K562 (cell line): Measurements from ENCODE around the gene NIPAL3. TPM values are rescaled to one million over a fixed set of nuclear protein-coding genes. Genes with fewer than 3 reads are reported as not detected.

ENCODE experiments used
- ATAC-seq: fragments of 200-7000 bp; cut with Tn5 transposase; 3 replicates; pipeline ENCODE4 v1.9.1; 2020; ENCODE audit warnings: moderate library complexity
- BruUV-seq: library from RNA; stranded (reverse); fragments of 400-500 nt; replicated peaks from 2 replicates; lab custom pipeline; 2021; lab: Mats Ljungman, UMichigan
- CTCF ChIA-PET: fragments of 300-600 bp; formaldehyde crosslinking; extraction: SDS; loops from one replicate; lab custom pipeline; 2021; ENCODE audit warnings: low intra/inter-chr PET ratio; lab: Yijun Ruan, JAX
- POLR2A ChIA-PET: fragments of 300-600, 350-650 bp; sonication (Branson Sonifier 250); formaldehyde crosslinking; extraction: SDS; loops from one replicate; lab custom pipeline; 2021; ENCODE audit warnings: antibody characterized with exemption, inconsistent platforms; lab: Yijun Ruan, JAX
- DNase-seq, 4 experiments: peaks; one replicate each; pipeline versions ENCODE4 v3.0.0 to v3.0.0-alpha.2; 2011 to 2018; ENCODE audit warnings: low spot score in 3 of 4, mixed read lengths in 3 of 4; ENCODE audit errors: extremely low read depth in 1 of 4
- FAIRE-seq: peaks from 2 replicates; lab custom pipeline; 2011; peaks lifted over from hg19 to GRCh38; lab: Jason Lieb, UNC
- H2AFZ ChIP-seq: 2 replicates; pipeline ENCODE4 v1.6.0; 2011; ENCODE audit warnings: low read depth, low read length, control low read depth, inconsistent platforms
- H3K27ac ChIP-seq: fragments of 200-600 bp; 3 replicates; pipeline ENCODE4 v1.8.0; 2011; ENCODE audit warnings: low read depth, mild to moderate bottlenecking, control low read depth, inconsistent platforms, low read length, moderate library complexity, mixed read lengths; ENCODE audit errors: extremely low read depth
- H3K27me3 ChIP-seq, 2 experiments: fragments of 300-600 bp in 1 of 2; 2 replicates in 1 of 2; 3 replicates in 1 of 2; pipeline versions ENCODE4 v1.6.0 to v1.8.0; 2011; ENCODE audit warnings: inconsistent platforms in 2 of 2, low read length in 2 of 2, mild to moderate bottlenecking in 1 of 2, mixed read lengths in 1 of 2, moderate library complexity in 1 of 2; ENCODE audit not compliant: control insufficient read depth in 2 of 2, insufficient read depth in 2 of 2
- H3K36me3 ChIP-seq: fragments of 300-600 bp; 3 replicates; pipeline ENCODE4 v1.8.0; 2011; ENCODE audit warnings: mild to moderate bottlenecking, low read length, inconsistent platforms; ENCODE audit not compliant: control insufficient read depth, insufficient read depth
- H3K4me1 ChIP-seq, 2 experiments: fragments of 200-600 bp in 1 of 2; replicated peaks in 1 of 2; 2 replicates in 1 of 2; 3 replicates in 1 of 2; pipeline versions ENCODE4 v1.5.1 to v1.8.0; 2011; ENCODE audit warnings: inconsistent platforms in 2 of 2, low read length in 2 of 2, mild to moderate bottlenecking in 1 of 2, mixed read lengths in 1 of 2, moderate library complexity in 1 of 2; ENCODE audit not compliant: control insufficient read depth in 2 of 2, insufficient read depth in 2 of 2
- H3K4me2 ChIP-seq: 2 replicates; pipeline ENCODE4 v1.6.1; 2011; ENCODE audit warnings: low read length, control low read depth, inconsistent platforms, mixed read lengths; ENCODE audit not compliant: insufficient read depth
- H3K4me3 ChIP-seq: fragments of 200-600 bp; sonication (generic), shearing (Covaris generic); 2 replicates; pipeline ENCODE4 v1.5.1; 2016; ENCODE audit warnings: control low read depth, inconsistent platforms
- H3K79me2 ChIP-seq: fragments of 200-600 bp; 3 replicates; pipeline ENCODE4 v1.8.0; 2011; ENCODE audit warnings: low read length, inconsistent platforms; ENCODE audit not compliant: control insufficient read depth, insufficient read depth
- H3K9ac ChIP-seq, 2 experiments: 2 replicates each; pipeline versions ENCODE4 v1.6.0 to v1.6.1; 2011; ENCODE audit warnings: low read depth in 2 of 2, low read length in 2 of 2, control low read depth in 1 of 2, inconsistent platforms in 1 of 2, mild to moderate bottlenecking in 1 of 2, mixed read lengths in 1 of 2; ENCODE audit not compliant: insufficient read depth in 1 of 2
- H3K9me1 ChIP-seq: one replicate; pipeline ENCODE4 v1.6.0; 2011; ENCODE audit warnings: inconsistent platforms, mild to moderate bottlenecking, low read length, moderate library complexity; ENCODE audit not compliant: control insufficient read depth, insufficient read depth
- H3K9me3 ChIP-seq: replicated peaks from 2 replicates; pipeline ENCODE4 v1.5.1; 2011; ENCODE audit warnings: low read depth, low read length, inconsistent platforms; ENCODE audit not compliant: control insufficient read depth, insufficient read depth
- H4K20me1 ChIP-seq: replicated peaks from 2 replicates; pipeline ENCODE4 v1.6.1; 2011; ENCODE audit warnings: low read length, inconsistent platforms, mixed read lengths; ENCODE audit not compliant: control insufficient read depth, insufficient read depth
- CC2D1A ChIP-seq: fragments of 450-650 bp; IDR thresholded peaks from 2 replicates; pipeline ENCODE4 v1.6.1; 2017; ENCODE audit warnings: mild to moderate bottlenecking
- DIDO1 ChIP-seq: fragments of 450-650 bp; IDR thresholded peaks from 2 replicates; pipeline ENCODE4 v1.6.1; 2016; ENCODE audit warnings: low read depth, missing biosample characterization, missing genetic modification characterization
- GATAD2A ChIP-seq: fragments of 450-650 bp; IDR thresholded peaks from 2 replicates; pipeline ENCODE4 v1.6.1; 2017
- HDGF ChIP-seq: fragments of 450-650 bp; IDR thresholded peaks from 2 replicates; pipeline ENCODE4 v1.6.1; 2016
- HEY1 ChIP-seq: fragments of 250-450 bp; sonication (Bioruptor Pico); IDR thresholded peaks from 2 replicates; pipeline ENCODE4 v1.5.0; 2020; ENCODE audit warnings: mild to moderate bottlenecking, moderate library complexity, borderline replicate concordance
- KLF13 ChIP-seq: fragments of 450-650 bp; IDR thresholded peaks from 2 replicates; pipeline ENCODE4 v1.6.1; 2016; ENCODE audit warnings: missing genetic modification characterization, low read depth, mild to moderate bottlenecking, missing compliant biosample characterization, moderate library complexity, borderline replicate concordance
- KLF16 ChIP-seq: IDR thresholded peaks from 2 replicates; pipeline ENCODE4 v1.6.1; 2016; ENCODE audit warnings: antibody characterized with exemption
- MAFK ChIP-seq: IDR thresholded peaks from 2 replicates; pipeline ENCODE4 v1.6.1; 2011; ENCODE audit warnings: low read length, improper control_type of control experiment
- NFRKB ChIP-seq: fragments of 450-650 bp; IDR thresholded peaks from 2 replicates; pipeline ENCODE4 v1.6.1; 2016; ENCODE audit warnings: low read depth
- NFYB ChIP-seq: IDR thresholded peaks from 2 replicates; pipeline ENCODE4 v1.6.1; 2011; ENCODE audit warnings: mild to moderate bottlenecking, moderate library complexity; ENCODE audit not compliant: insufficient read length; ENCODE audit errors: extremely low read depth
- RCOR1 ChIP-seq, 2 experiments: IDR thresholded peaks; 2 replicates each; pipeline ENCODE4 v1.6.1; 2012; ENCODE audit warnings: low read depth in 2 of 2, low read length in 2 of 2, borderline replicate concordance in 1 of 2, improper control_type of control experiment in 1 of 2
- SMARCE1 ChIP-seq: fragments of 450-650 bp; IDR thresholded peaks from 2 replicates; pipeline ENCODE4 v1.7.1; 2016; ENCODE audit warnings: mild to moderate bottlenecking
- TAF1 ChIP-seq: IDR thresholded peaks from 2 replicates; pipeline ENCODE4 v1.6.1; 2011; ENCODE audit warnings: mild to moderate bottlenecking, low read length, moderate library complexity; ENCODE audit not compliant: insufficient read depth, control insufficient read depth, severe bottlenecking; ENCODE audit errors: extremely low read depth
- TFE3 ChIP-seq: fragments of 450-650 bp; formaldehyde crosslinking; IDR thresholded peaks from 2 replicates; pipeline ENCODE4 v1.4.0; 2020; ENCODE audit warnings: mild to moderate bottlenecking, mixed read lengths
- YY1 ChIP-seq, 3 experiments: IDR thresholded peaks; 2 replicates each; pipeline ENCODE4 v1.6.1; 2011; ENCODE audit warnings: low read length in 2 of 3, mild to moderate bottlenecking in 2 of 3, moderate library complexity in 2 of 3, borderline replicate concordance in 1 of 3, control low read depth in 1 of 3, low read depth in 1 of 3; ENCODE audit not compliant: insufficient read depth in 3 of 3, insufficient replicate concordance in 2 of 3, control insufficient read depth in 1 of 3, insufficient read length in 1 of 3; ENCODE audit errors: extremely low read depth in 1 of 3
- ZNF224 ChIP-seq: sonication (generic); formaldehyde crosslinking; IDR thresholded peaks from 2 replicates; pipeline ENCODE4 v1.8.0; 2022; ENCODE audit warnings: mild to moderate bottlenecking, missing genetic modification reagents
- ZNF384 ChIP-seq: IDR thresholded peaks from 2 replicates; pipeline ENCODE4 v1.6.1; 2012; ENCODE audit warnings: low read depth, low read length, improper control_type of control experiment
- ZNF707 ChIP-seq: fragments of 250-450 bp; sonication (Bioruptor Pico); conservative IDR thresholded peaks from 2 replicates; pipeline ENCODE4 v1.8.0; 2022; ENCODE audit warnings: inconsistent platforms, mild to moderate bottlenecking, moderate library complexity
- WGBS: fragments of 100-300 bp; shearing (Covaris generic); methylation state at CpG from one replicate; pipeline ENCODE4 v1.1.6; 2016; ENCODE audit warnings: low coverage, mixed read lengths; ENCODE audit not compliant: insufficient coverage; ENCODE audit errors: missing lambda C conversion rate; 5-methylcytosine and 5-hydroxymethylcytosine counted together
- in situ Hi-C: fragments of 300-500 bp; cut with MboI; formaldehyde crosslinking; loops from 4 replicates; pipeline ENCODE4 v1.15.0; 2018; ENCODE audit warnings: inconsistent platforms, mixed read lengths
- intact Hi-C: fragments of 100-400 bp; cut with micrococcal nuclease; formaldehyde crosslinking; loops from 2 replicates; pipeline ENCODE4 v1.14.2; 2022
- polyA plus RNA-seq, 8 experiments: library from polyadenylated mRNA; depleted of rRNA in 4 of 8; stranded (reverse) in 5 of 8; unstranded in 3 of 8; fragments of >200 nt; fragmentation: Nextera tagmentation in 2 of 8; fragmentation: Illumina TruSeq in 1 of 8; extraction: Ambion mirVana in 2 of 8; extraction: Trizol in 1 of 8; gene quantifications; 2 replicates each; pipeline versions ENCODE4 v1.2.1 to v1.2.3, GENCODE V29; 2011 to 2014; ENCODE audit warnings: inconsistent platforms in 1 of 8, missing spikeins in 1 of 8
- total RNA-seq, 7 experiments: library from RNA; depleted of rRNA in 6 of 7; stranded (reverse); fragments of >200 nt in 6 of 7; fragmentation: Illumina TruSeq in 2 of 7; extraction: Trizol in 2 of 7; gene quantifications; 2 replicates each; pipeline versions ENCODE4 v1.2.1 to v1.2.3, GENCODE V29; 2011 to 2021; ENCODE audit warnings: low replicate concordance in 1 of 7
- TF ChIP-seq, protein P1 (sequence below): fragments of 250-450 bp; sonication (Bioruptor Pico); IDR thresholded peaks from 2 replicates; pipeline ENCODE4 v1.8.0; 2022; ENCODE audit warnings: inconsistent platforms, mild to moderate bottlenecking, moderate library complexity, borderline replicate concordance

The NIPAL3 gene
- total and polyA plus RNA-seq, 9 of the 15 experiments (the other 6 are each of a cell fraction or from before 2014, with no cell fraction given), result 10.5 to 26.3 (median 16.0) TPM

- H3K27ac ChIP-seq, result no peak overlapping the region
- H3K4me3 ChIP-seq, result no peak overlapping the region
- TF ChIP-seq SMARCE1 (no peak), TAF1 (no peak), YY1 (IDR thresholded peaks at IDR 0.05; ENCODE audit: borderline replicate concordance in 1 of 3, control insufficient read depth in 1 of 3, extremely low read depth in 1 of 3, insufficient read depth in 3 of 3, insufficient read length in 1 of 3, insufficient replicate concordance in 2 of 3, low read depth in 1 of 3, low read length in 2 of 3) (no peak), RCOR1 (IDR thresholded peaks at IDR 0.05; ENCODE audit: borderline replicate concordance in 1 of 2, low read depth in 2 of 2, low read length in 2 of 2) (no peak), NFYB (no peak), TFE3 (CRISPR knock-in tag) (peak; percentile 60), MAFK (no peak), KLF13 (tag) (no peak), HEY1 (CRISPR knock-in tag) (no peak), HDGF (0 out of 2 replicates have a peak, but pooled peaks have one; percentile 61), NFRKB (no peak), ZNF707 (CRISPR knock-in tag) (no peak), DIDO1 (tag) (no peak), ZNF384 (peak; percentile 22; the same call in 1 of the 2 replicates), GATAD2A (no peak), ZNF224 (no peak), KLF16 (peak; percentile 30; the same call in 1 of the 2 replicates), CC2D1A (peak; percentile 42; the same call in 1 of the 2 replicates)
- TF ChIP-seq, protein P1, sequence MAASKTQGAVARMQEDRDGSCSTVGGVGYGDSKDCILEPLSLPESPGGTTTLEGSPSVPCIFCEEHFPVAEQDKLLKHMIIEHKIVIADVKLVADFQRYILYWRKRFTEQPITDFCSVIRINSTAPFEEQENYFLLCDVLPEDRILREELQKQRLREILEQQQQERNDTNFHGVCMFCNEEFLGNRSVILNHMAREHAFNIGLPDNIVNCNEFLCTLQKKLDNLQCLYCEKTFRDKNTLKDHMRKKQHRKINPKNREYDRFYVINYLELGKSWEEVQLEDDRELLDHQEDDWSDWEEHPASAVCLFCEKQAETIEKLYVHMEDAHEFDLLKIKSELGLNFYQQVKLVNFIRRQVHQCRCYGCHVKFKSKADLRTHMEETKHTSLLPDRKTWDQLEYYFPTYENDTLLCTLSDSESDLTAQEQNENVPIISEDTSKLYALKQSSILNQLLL, result no peak
Observed at GRCh38 chr1:24390924-24391782, 24.4 kb upstream of the NIPAL3 start.

More at GRCh38 chr1:24390924-24391782, 24.4 kb upstream of the NIPAL3 start:
- no peaks in the 10 kb centered on the region for H3K79me2 ChIP-seq
- H2AFZ ChIP-seq, result no peak overlapping the region
- H3K9me1 ChIP-seq, result no peaks in the 10 kb centered on the region
- no TSS peak for BruUV-seq
- H4K20me1 ChIP-seq, result 0 out of 2 replicates have a peak, but pooled peaks cover 5% of the 10 kb centered on the region
- DNase-seq (peak; percentile 77 to 82 (median 80)), FAIRE-seq (peak; percentile 89), ATAC-seq (peak; percentile 96)
- no peak overlapping the region for H3K9ac ChIP-seq
- POLR2A ChIA-PET, result interaction anchor here (0.6 to 2.1 kb wide), 8 partner anchors 8 to 588 kb away, joined by 3 to 7 read pairs (median 3); no protein-coding TSS in a partner anchor
- 15% methylated on average over 12 of the region's 12 CpGs for WGBS
- no peaks in the 10 kb centered on the region for H3K4me1 ChIP-seq
- H3K27me3 ChIP-seq, result peaks cover 0 to 8% of the 10 kb centered on the region in 2 experiments; a peak in 2 of 5 replicates
- intact Hi-C loops, result loop anchor here (1.0 to 2.0 kb wide), 2 partner anchors 189 to 244 kb away; no protein-coding TSS in a partner anchor
- no peaks in the 10 kb centered on the region for H3K9me3 ChIP-seq
- CTCF ChIA-PET, result interaction anchor here (0.6 to 7.3 kb wide), 13 partner anchors 136 to 842 kb away, joined by 3 to 222 read pairs (median 4); no protein-coding TSS in a partner anchor
- H3K4me2 ChIP-seq, result no peak overlapping the region
- H3K36me3 ChIP-seq, result no peaks in the 10 kb centered on the region
- in situ Hi-C loops, result loop anchor here (5.0 kb wide), 1 partner anchor 189 kb away; no protein-coding TSS in a partner anchor
